ENCODE results near the gene CCDC148. TPM values are rescaled to one million over a fixed set of nuclear protein-coding genes. Genes with fewer than 3 reads are reported as not detected.

Gene CCDC148
- total and polyA plus RNA-seq, 3 donors from 2014 or later: 2.3 to 5.7 (median 5.0) TPM

- Histone ChIP-seq H3K4me1 (no peaks in the 10 kb centered on the region), H3K27me3 (no peaks in the 10 kb centered on the region), H3K27ac (no peak overlapping the region), H3K4me3 (no peak overlapping the region), H3K9me3 (no peaks in the 10 kb centered on the region), H3K36me3 (ENCODE audit: low read depth, missing control alignments) (no peaks in the 10 kb centered on the region)
- no peak for DNase-seq
- intact Hi-C loops (cut with DNase I; ENCODE audit: low total_unique reads): no loop called here
- TF ChIP-seq POLR2A (IDR thresholded peaks at IDR 0.05): no peak
- no peak for TF ChIP-seq CTCF (IDR thresholded peaks at IDR 0.05)
- WGBS, 2 donors: 75 to 77% methylated on average over 1 of the region's 1 CpG
These were observed 258.6 kb downstream of the CCDC148 start for GRCh38 chr2:158197940-158198339.

GRCh38 chr2:158194229-158194628, 262.3 kb downstream of the CCDC148 start:
- intact Hi-C loops (cut with DNase I; ENCODE audit: low total_unique reads): no loop called here
- Histone ChIP-seq H3K27ac (no peak overlapping the region), H3K36me3 (ENCODE audit: low read depth, missing control alignments) (no peaks in the 10 kb centered on the region), H3K4me1 (no peaks in the 10 kb centered on the region), H3K4me3 (no peak overlapping the region), H3K27me3 (no peaks in the 10 kb centered on the region), H3K9me3 (no peaks in the 10 kb centered on the region)
- TF ChIP-seq POLR2A (IDR thresholded peaks at IDR 0.05) (no peak), CTCF (IDR thresholded peaks at IDR 0.05) (no peak)
- 91% methylated on average over 2 of the region's 2 CpGs for WGBS, 2 donors
- no peak for DNase-seq

GRCh38 chr2:158192515-158193443, 263.8 kb downstream of the CCDC148 start:
- Histone ChIP-seq H3K27me3 (no peaks in the 10 kb centered on the region), H3K36me3 (ENCODE audit: low read depth, missing control alignments) (no peaks in the 10 kb centered on the region), H3K4me1 (no peaks in the 10 kb centered on the region), H3K9me3 (no peaks in the 10 kb centered on the region), H3K27ac (no peak overlapping the region), H3K4me3 (no peak overlapping the region)
- WGBS, 2 donors: 92 to 93% methylated on average over 2 of the region's 2 CpGs
- TF ChIP-seq POLR2A (IDR thresholded peaks at IDR 0.05) (no peak), CTCF (IDR thresholded peaks at IDR 0.05) (no peak)
- no peak for DNase-seq
- intact Hi-C loops (cut with DNase I; ENCODE audit: low total_unique reads): no loop called here

GRCh38 chr2:158191076-158191895, 265.3 kb downstream of the CCDC148 start:
- 35 to 46% methylated on average over 7 of the region's 7 CpGs for WGBS, 2 donors
- no peaks in the 10 kb centered on the region for H3K4me1 ChIP-seq
- intact Hi-C loops (cut with DNase I; ENCODE audit: low total_unique reads): no loop called here
- peak overlapping the region in 1 of 2 donors; percentile 75 for H3K27ac ChIP-seq
- no peaks in the 10 kb centered on the region for H3K9me3 ChIP-seq
- TF ChIP-seq CTCF (IDR thresholded peaks at IDR 0.05) (no peak), POLR2A (IDR thresholded peaks at IDR 0.05) (no peak)
- no peaks in the 10 kb centered on the region for H3K27me3 ChIP-seq
- peak overlapping the region in 1 of 2 donors; percentile 4 for H3K4me3 ChIP-seq
- no peak for DNase-seq
- no peaks in the 10 kb centered on the region for H3K36me3 ChIP-seq (ENCODE audit: low read depth, missing control alignments)

Measured in testis (tissue), 3 donors.